ELF-1 (cell line): ENCODE results near the gene HLA-DQB1.
A peak's percentile ranks its signal among the peaks of the same experiment; 100 is the strongest.

Source experiments
- DNase-seq: peaks from one replicate; pipeline ENCODE4 v3.0.0-alpha.2; 2016; ENCODE audit warnings: low read depth, low spot score

Gene HLA-DQB1

GRCh38 chr6:32627249-32627648, 39.2 kb downstream of the HLA-DQB1 start:
- no peak for DNase-seq

DNA sequence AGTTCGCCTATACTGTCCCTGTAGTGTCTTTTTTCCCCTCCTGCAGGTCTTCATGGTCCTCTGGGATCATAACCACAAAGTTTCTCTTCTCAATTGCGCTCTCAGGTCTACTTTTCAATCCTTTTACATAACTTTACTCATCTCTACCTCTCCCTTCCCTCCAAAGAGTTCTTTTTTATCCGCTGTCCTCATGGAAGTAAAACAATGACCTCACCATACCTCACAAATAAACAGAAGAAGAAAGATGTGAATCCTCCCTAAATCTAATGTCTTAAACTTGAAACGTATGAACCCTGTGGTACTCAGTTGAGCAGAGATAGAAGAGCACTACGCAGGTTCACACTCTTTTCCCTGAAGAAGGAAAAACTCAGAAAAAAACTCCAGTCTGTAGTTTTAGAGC, 41.3 kb downstream of the HLA-DQB1 start:
- DNase-seq: no peak

GRCh38 chr6:32624565-32624964, 41.9 kb downstream of the HLA-DQB1 start:
- DNase-seq: no peak

GRCh38 chr6:32623693-32624092, 42.8 kb downstream of the HLA-DQB1 start:
- DNase-seq: no peak

DNA sequence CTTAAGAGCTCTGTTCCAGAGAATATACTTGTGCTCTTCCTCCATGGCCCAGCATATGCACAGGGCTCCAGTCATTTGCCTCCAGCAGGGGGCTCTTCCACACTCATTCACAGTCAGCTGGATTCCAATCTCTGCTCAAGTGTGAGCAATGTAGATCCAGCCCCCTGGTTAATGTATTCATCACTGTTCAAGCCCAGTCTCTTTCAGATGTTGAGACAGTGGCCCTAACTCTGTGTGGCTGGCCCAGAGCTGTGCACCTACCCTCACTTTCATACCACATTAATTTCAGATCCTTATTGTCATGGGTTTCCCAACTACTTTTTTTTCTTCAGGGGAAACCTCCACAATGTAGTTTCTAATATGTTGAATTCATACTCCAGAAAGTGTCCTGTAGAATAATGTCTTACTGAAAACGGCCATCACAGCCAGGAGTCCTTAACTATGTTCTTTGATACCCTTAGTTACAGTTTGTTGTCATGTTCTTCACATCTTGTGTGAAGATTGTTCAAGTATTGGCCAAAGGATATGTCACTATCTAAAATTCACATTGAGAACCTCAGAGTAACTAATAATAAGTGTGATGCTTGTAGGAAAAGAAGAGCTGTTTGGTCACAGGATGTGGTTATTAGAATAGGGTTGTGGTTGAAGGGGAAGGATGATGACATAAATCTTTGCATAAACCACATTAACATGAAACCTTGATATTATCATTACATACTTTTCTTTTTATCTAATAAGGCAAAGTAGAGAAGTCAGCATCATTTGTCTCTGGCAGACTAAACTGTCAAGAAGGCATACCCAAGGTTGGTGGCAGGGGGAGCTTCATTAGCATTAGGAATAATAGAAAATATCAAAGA, 43.7 kb downstream of the HLA-DQB1 start:
- DNase-seq: peak; percentile 57

GRCh38 chr6:32621372-32621771, 45.1 kb downstream of the HLA-DQB1 start:
- DNase-seq: no peak

- DNase-seq: no peak
Observed at GRCh38 chr6:32617751-32618150, 48.7 kb downstream of the HLA-DQB1 start.

- DNase-seq: no peak
Observed at GRCh38 chr6:32615885-32616532, 50.4 kb downstream of the HLA-DQB1 start.

- DNase-seq: no peak
Observed at GRCh38 chr6:32614366-32615081, 51.9 kb downstream of the HLA-DQB1 start.

DNA sequence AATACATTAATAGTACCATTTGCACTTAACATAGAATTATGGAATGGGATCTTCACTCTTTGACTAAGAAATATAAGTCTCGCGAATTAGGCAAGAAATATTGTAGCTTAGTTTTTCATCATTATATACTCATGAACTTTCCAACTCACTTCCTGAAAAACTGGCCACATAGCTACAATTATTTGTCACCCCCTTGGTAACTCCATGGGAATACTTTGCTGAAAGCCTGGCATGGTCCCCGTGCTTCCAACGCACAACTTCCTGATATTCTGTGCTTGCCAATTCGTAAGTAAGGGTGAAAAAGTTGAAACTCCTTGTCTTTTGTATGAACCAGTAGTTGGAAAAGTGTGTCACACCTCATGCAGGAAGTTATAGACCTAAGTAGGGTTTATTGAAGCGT, 53.0 kb downstream of the HLA-DQB1 start:
- DNase-seq: no peak

GRCh38 chr6:32610682-32611296, 55.7 kb downstream of the HLA-DQB1 start:
- DNase-seq: no peak

GRCh38 chr6:32609731-32610640, 56.5 kb downstream of the HLA-DQB1 start:
- DNase-seq: peak; percentile 87
